HepG2 (cell line): ENCODE results near the gene RELB. TPM values are rescaled to one million over a fixed set of nuclear protein-coding genes. Genes with fewer than 3 reads are reported as not detected.

Source experiments
- ATM ChIP-seq: fragments of 450-650 bp; IDR thresholded peaks from 2 replicates; pipeline ENCODE4 v1.7.1; 2017; ENCODE audit warnings: mild to moderate bottlenecking, borderline replicate concordance
- CBFB ChIP-seq: sonication (generic); formaldehyde crosslinking; IDR thresholded peaks from 2 replicates; pipeline ENCODE4 v1.4.0; 2020; ENCODE audit warnings: missing genetic modification reagents
- CSRNP1 ChIP-seq: sonication (generic); formaldehyde crosslinking; IDR thresholded peaks from 2 replicates; pipeline ENCODE4 v1.8.1; 2023; ENCODE audit warnings: mild to moderate bottlenecking, missing genetic modification reagents
- DNMT1 ChIP-seq: sonication (generic); formaldehyde crosslinking; IDR thresholded peaks from 2 replicates; pipeline ENCODE4 v1.5.1; 2020; ENCODE audit warnings: mild to moderate bottlenecking, missing genetic modification reagents
- FOXO1 ChIP-seq: sonication (generic); formaldehyde crosslinking; IDR thresholded peaks from 2 replicates; pipeline ENCODE4 v1.4.0; 2020; ENCODE audit warnings: missing genetic modification reagents
- HIVEP1 ChIP-seq: sonication (generic); formaldehyde crosslinking; IDR thresholded peaks from 2 replicates; pipeline ENCODE4 v1.4.0; 2020; ENCODE audit warnings: mild to moderate bottlenecking, missing genetic modification reagents
- KLF11 ChIP-seq: IDR thresholded peaks from 2 replicates; pipeline ENCODE4 v1.6.1; 2016; ENCODE audit warnings: missing compliant biosample characterization
- KMT2B ChIP-seq: IDR thresholded peaks from 2 replicates; pipeline ENCODE4 v1.6.1; 2016; ENCODE audit warnings: missing genetic modification reagents, missing compliant biosample characterization
- MATR3 ChIP-seq: sonication (generic); formaldehyde crosslinking; IDR thresholded peaks from 2 replicates; pipeline ENCODE4 v1.4.0; 2020; ENCODE audit warnings: missing genetic modification reagents
- MNT ChIP-seq: fragments of 450-650 bp; IDR thresholded peaks from 2 replicates; pipeline ENCODE4 v1.6.1; 2016
- MYNN ChIP-seq: sonication (generic); formaldehyde crosslinking; IDR thresholded peaks from 2 replicates; pipeline ENCODE4 v1.4.0; 2020; ENCODE audit warnings: mild to moderate bottlenecking, low read depth, missing genetic modification reagents
- NFRKB ChIP-seq: fragments of 450-650 bp; IDR thresholded peaks from 2 replicates; pipeline ENCODE4 v1.6.1; 2017
- REPIN1 ChIP-seq: sonication (generic); formaldehyde crosslinking; IDR thresholded peaks from 2 replicates; pipeline ENCODE4 v1.8.0; 2022; ENCODE audit warnings: missing genetic modification reagents, low read depth, mild to moderate bottlenecking, borderline replicate concordance
- RXRB ChIP-seq: IDR thresholded peaks from 2 replicates; pipeline ENCODE4 v1.6.1; 2016; ENCODE audit warnings: borderline replicate concordance, missing genetic modification reagents, missing compliant biosample characterization
- UBTF ChIP-seq: sonication (generic); formaldehyde crosslinking; IDR thresholded peaks from 2 replicates; pipeline ENCODE4 v1.4.0; 2020; ENCODE audit warnings: mild to moderate bottlenecking, missing genetic modification reagents
- ZBTB25 ChIP-seq: IDR thresholded peaks from 2 replicates; pipeline ENCODE4 v1.6.1; 2018; ENCODE audit warnings: missing genetic modification reagents
- ZNF335 ChIP-seq: sonication (generic); formaldehyde crosslinking; IDR thresholded peaks from 2 replicates; pipeline ENCODE4 v1.4.0; 2020; ENCODE audit warnings: missing genetic modification reagents
- ZNF367 ChIP-seq: sonication (generic); formaldehyde crosslinking; IDR thresholded peaks from 2 replicates; pipeline ENCODE4 v1.4.0; 2020; ENCODE audit warnings: missing genetic modification reagents, borderline replicate concordance
- ZNF431 ChIP-seq: sonication (generic); formaldehyde crosslinking; IDR thresholded peaks from 2 replicates; pipeline ENCODE4 v1.9.0; 2022; ENCODE audit warnings: missing genetic modification reagents, low read depth, mild to moderate bottlenecking, borderline replicate concordance
- ZNF546 ChIP-seq: sonication (generic); formaldehyde crosslinking; conservative IDR thresholded peaks from 2 replicates; pipeline ENCODE4 v1.8.1; 2023; ENCODE audit warnings: mild to moderate bottlenecking, missing genetic modification reagents
- ZNF569 ChIP-seq: sonication (generic); formaldehyde crosslinking; IDR thresholded peaks from 2 replicates; pipeline ENCODE4 v1.5.0; 2020; ENCODE audit warnings: mild to moderate bottlenecking, missing genetic modification reagents, moderate library complexity, borderline replicate concordance
- ZNF605 ChIP-seq: sonication (generic); formaldehyde crosslinking; IDR thresholded peaks from 2 replicates; pipeline ENCODE4 v1.8.0; 2022; ENCODE audit warnings: mild to moderate bottlenecking, missing genetic modification reagents
- ZNF704 ChIP-seq: sonication (generic); formaldehyde crosslinking; IDR thresholded peaks from 2 replicates; pipeline ENCODE4 v1.8.1; 2023; ENCODE audit warnings: mild to moderate bottlenecking, inconsistent platforms, moderate library complexity, missing genetic modification reagents, borderline replicate concordance
- ZNF775 ChIP-seq: sonication (generic); formaldehyde crosslinking; IDR thresholded peaks from 2 replicates; pipeline ENCODE4 v1.4.0; 2020; ENCODE audit warnings: missing genetic modification reagents, mild to moderate bottlenecking, moderate library complexity, borderline replicate concordance
- polyA plus RNA-seq, 8 experiments: library from polyadenylated mRNA; depleted of rRNA in 3 of 8; stranded (reverse) in 7 of 8; unstranded in 1 of 8; fragments of >200 nt; fragmentation: Illumina TruSeq in 4 of 8; extraction: Trizol in 4 of 8; gene quantifications; 2 replicates each; pipeline versions ENCODE4 v1.2.1 to v1.2.3, GENCODE V29; 2011 to 2016; ENCODE audit warnings: low read depth in 4 of 8, missing spikeins in 1 of 8, mixed read lengths in 1 of 8; ENCODE audit not compliant: insufficient read depth in 1 of 8
- total RNA-seq, 5 experiments: library from RNA; depleted of rRNA; stranded (reverse); fragments of >200 nt; fragmentation: Illumina TruSeq; extraction: Trizol; gene quantifications; 2 replicates each; pipeline ENCODE4 v1.2.3, GENCODE V29; 2016; ENCODE audit warnings: low read depth in 1 of 5

RELB gene
- total and polyA plus RNA-seq, 2 of the 13 experiments (the other 11 are each of a cell fraction or from before 2014, with no cell fraction given), result 1.9 to 3.5 TPM

- TF ChIP-seq RXRB (CRISPR knock-in tag) (no peak), REPIN1 (CRISPR knock-in tag) (no peak), HIVEP1 (peak; percentile 100), MYNN (CRISPR knock-in tag) (no peak), FOXO1 (no peak), DNMT1 (CRISPR knock-in tag) (no peak), CSRNP1 (CRISPR knock-in tag) (no peak), ZNF704 (CRISPR knock-in tag) (no peak), MATR3 (no peak), ZNF605 (CRISPR knock-in tag) (no peak), CBFB (CRISPR knock-in tag) (0 out of 2 replicates have a peak, but pooled peaks have one; percentile 43), KMT2B (CRISPR knock-in tag) (no peak), KLF11 (CRISPR knock-in tag) (no peak), ZNF367 (CRISPR knock-in tag) (no peak), ZNF335 (CRISPR knock-in tag) (no peak), ZNF431 (CRISPR knock-in tag) (no peak), ZNF546 (no peak), ATM (no peak), MNT (no peak), ZBTB25 (no peak), ZNF569 (CRISPR knock-in tag) (no peak), UBTF (peak; percentile 48; the same call in 1 of the 2 replicates), NFRKB (no peak), ZNF775 (no peak)
These were observed at the start of gene RELB (continued) for GRCh38 chr19:45001087-45001739.
